22Rv1 (cell line): ENCODE measurements around the gene TAOK1.

Source experiments
- H3K27ac ChIP-seq: fragments of 450-650 bp; 2 replicates; pipeline ENCODE4 v1.5.1; 2017
- ZFX ChIP-seq: fragments of 450-650 bp; IDR thresholded peaks from 2 replicates; pipeline ENCODE4 v1.6.1; 2017; ENCODE audit warnings: antibody characterized with exemption, borderline replicate concordance
- TF ChIP-seq, protein P1 (sequence below): fragments of 450-650 bp; IDR thresholded peaks from 2 replicates; pipeline ENCODE4 v1.5.1; 2017; ENCODE audit warnings: mild to moderate bottlenecking

The TAOK1 gene

GRCh38 chr17:29394761-29395160 lies 4.6 kb downstream of the TAOK1 start:
- TF ChIP-seq ZFX = no peak
- TF ChIP-seq, protein P1, sequence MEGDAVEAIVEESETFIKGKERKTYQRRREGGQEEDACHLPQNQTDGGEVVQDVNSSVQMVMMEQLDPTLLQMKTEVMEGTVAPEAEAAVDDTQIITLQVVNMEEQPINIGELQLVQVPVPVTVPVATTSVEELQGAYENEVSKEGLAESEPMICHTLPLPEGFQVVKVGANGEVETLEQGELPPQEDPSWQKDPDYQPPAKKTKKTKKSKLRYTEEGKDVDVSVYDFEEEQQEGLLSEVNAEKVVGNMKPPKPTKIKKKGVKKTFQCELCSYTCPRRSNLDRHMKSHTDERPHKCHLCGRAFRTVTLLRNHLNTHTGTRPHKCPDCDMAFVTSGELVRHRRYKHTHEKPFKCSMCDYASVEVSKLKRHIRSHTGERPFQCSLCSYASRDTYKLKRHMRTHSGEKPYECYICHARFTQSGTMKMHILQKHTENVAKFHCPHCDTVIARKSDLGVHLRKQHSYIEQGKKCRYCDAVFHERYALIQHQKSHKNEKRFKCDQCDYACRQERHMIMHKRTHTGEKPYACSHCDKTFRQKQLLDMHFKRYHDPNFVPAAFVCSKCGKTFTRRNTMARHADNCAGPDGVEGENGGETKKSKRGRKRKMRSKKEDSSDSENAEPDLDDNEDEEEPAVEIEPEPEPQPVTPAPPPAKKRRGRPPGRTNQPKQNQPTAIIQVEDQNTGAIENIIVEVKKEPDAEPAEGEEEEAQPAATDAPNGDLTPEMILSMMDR = no peak
- no peak overlapping the region for H3K27ac ChIP-seq

DNA sequence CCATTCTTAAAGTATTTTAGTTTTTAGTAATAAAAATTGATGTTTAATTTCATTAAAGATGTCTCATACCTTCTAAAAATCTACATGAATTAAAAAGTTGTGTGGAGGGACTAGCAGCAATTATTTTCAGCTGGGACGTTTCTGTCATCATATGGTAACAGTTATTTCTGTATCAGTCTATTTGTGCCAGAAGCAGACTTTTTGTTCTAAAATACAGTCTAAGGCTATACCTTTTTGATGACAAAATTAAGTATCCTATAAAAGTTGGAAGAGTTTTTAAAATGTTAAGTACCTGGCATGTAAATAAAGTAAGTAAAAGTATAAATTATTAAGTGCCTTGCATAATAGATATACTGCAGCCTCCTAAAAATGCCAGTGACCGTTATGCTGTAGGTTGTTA lies 5.9 kb downstream of the TAOK1 start:
- TF ChIP-seq, protein P1 = no peak
- no peak for TF ChIP-seq ZFX
- H3K27ac ChIP-seq = no peak overlapping the region

- TF ChIP-seq ZFX = no peak
- TF ChIP-seq, protein P1 = no peak
- H3K27ac ChIP-seq = no peak overlapping the region
Observed at GRCh38 chr17:29399634-29400033, 9.5 kb downstream of the TAOK1 start.

- TF ChIP-seq, protein P1 = no peak
- no peak overlapping the region for H3K27ac ChIP-seq
Observed at GRCh38 chr17:29400818-29401217, 10.7 kb downstream of the TAOK1 start.

DNA sequence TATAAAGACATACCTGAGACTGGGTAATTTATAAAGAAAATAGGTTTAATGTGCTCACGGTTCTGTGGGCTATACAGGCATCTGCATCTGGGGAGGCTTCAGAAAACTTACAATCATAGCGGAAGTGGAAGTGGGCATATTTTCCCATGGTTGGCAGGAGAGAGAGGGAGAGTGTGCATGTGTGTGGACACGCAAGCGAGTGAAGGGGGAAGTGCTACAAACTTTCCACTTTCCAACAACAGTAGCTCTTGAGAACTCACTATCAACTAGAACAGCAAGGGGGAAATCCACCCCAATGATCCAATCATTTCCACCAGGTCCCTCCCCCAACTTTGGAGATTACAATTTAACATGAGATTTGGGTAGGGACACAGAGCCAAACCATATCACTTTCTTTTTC lies 11.1 kb downstream of the TAOK1 start:
- H3K27ac ChIP-seq = no peak overlapping the region
- TF ChIP-seq ZFX = no peak
- TF ChIP-seq, protein P1 = no peak

- no peak overlapping the region for H3K27ac ChIP-seq
- TF ChIP-seq ZFX = no peak
- TF ChIP-seq, protein P1 = no peak
Observed at GRCh38 chr17:29407856-29408255, 17.7 kb downstream of the TAOK1 start.

DNA sequence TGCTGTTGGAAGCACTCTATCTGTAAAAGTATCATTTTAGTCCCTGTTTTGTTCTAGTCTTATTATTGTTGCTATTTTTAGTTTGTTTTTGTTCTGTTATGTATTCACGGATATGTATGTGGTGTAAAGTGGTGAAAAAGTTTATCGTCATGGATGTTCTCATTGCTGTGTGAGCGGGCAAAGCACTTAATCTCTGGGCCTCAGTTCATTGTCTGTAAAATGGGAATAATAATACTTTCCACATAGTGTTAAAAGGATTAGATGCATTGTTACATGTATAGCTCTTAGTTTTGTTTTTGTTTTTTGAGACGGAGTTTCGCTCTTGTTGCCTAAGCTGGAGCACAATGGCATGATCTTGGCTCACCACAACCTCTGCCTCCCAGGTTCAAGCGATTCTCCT lies 19.8 kb downstream of the TAOK1 start:
- TF ChIP-seq ZFX = no peak
- TF ChIP-seq, protein P1 = no peak
- H3K27ac ChIP-seq = no peak overlapping the region
